Measurements from ENCODE around the gene HDGFL3.

DNA sequence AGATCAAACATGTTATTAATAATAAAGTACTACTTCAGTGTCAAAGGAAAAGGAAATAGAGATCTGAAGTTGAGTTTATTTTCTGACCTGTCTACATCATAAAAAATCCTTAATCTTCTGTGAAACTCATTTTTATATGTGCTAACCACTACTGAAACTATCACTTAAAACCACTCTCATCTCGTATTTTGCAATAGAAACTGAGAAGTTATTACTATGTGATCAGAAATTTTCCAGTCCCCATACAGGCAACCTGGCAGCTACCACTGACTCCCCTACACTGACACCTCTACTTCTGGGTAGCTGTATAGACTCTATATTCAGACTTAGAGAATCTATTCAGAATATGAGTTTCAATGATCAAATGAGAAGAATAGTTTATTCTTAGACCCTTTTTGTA is 8.3 kb downstream of the HDGFL3 start:
- TF ChIP-seq, protein P1, sequence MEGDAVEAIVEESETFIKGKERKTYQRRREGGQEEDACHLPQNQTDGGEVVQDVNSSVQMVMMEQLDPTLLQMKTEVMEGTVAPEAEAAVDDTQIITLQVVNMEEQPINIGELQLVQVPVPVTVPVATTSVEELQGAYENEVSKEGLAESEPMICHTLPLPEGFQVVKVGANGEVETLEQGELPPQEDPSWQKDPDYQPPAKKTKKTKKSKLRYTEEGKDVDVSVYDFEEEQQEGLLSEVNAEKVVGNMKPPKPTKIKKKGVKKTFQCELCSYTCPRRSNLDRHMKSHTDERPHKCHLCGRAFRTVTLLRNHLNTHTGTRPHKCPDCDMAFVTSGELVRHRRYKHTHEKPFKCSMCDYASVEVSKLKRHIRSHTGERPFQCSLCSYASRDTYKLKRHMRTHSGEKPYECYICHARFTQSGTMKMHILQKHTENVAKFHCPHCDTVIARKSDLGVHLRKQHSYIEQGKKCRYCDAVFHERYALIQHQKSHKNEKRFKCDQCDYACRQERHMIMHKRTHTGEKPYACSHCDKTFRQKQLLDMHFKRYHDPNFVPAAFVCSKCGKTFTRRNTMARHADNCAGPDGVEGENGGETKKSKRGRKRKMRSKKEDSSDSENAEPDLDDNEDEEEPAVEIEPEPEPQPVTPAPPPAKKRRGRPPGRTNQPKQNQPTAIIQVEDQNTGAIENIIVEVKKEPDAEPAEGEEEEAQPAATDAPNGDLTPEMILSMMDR (IDR thresholded peaks at IDR 0.05 in 2 of 3, conservative IDR thresholded peaks at IDR 0.05 in 1 of 3; ENCODE audit: insufficient read depth in 2 of 3, low read depth in 1 of 3, low read length in 3 of 3) = no peak
- TF ChIP-seq POLR2A (conservative IDR thresholded peaks at IDR 0.05) (no peak), ZNF143 (CRISPR knock-in tag; IDR thresholded peaks at IDR 0.05) (no peak), EGR1 (conservative IDR thresholded peaks at IDR 0.05) (no peak), JUNB (CRISPR knock-in tag; conservative IDR thresholded peaks at IDR 0.05) (no peak), ZNF140 (CRISPR knock-in tag; IDR thresholded peaks at IDR 0.05) (no peak), SMARCB1 (IDR thresholded peaks at IDR 0.05; ENCODE audit: insufficient read length, low read depth) (no peak), BHLHE40 (IDR thresholded peaks at IDR 0.05; ENCODE audit: low read length) (no peak), POU5F1 (IDR thresholded peaks at IDR 0.05; ENCODE audit: borderline replicate concordance, low read depth, low read length, partially characterized antibody) (no peak), SMAD4 (CRISPR knock-in tag; conservative IDR thresholded peaks at IDR 0.05) (no peak)
